Effector CD4-positive, alpha-beta T cell (primary cell): ENCODE results near the gene CANX.
"Not testable (repeated sequence)": the region's sequence is repeated elsewhere in the genome, so short reads cannot be mapped to it uniquely, and the experiment has no call there.

Source experiments
- DNase-seq: peaks from one replicate; pipeline ENCODE4 v3.0.0-alpha.2; 2020

CANX gene

DNA sequence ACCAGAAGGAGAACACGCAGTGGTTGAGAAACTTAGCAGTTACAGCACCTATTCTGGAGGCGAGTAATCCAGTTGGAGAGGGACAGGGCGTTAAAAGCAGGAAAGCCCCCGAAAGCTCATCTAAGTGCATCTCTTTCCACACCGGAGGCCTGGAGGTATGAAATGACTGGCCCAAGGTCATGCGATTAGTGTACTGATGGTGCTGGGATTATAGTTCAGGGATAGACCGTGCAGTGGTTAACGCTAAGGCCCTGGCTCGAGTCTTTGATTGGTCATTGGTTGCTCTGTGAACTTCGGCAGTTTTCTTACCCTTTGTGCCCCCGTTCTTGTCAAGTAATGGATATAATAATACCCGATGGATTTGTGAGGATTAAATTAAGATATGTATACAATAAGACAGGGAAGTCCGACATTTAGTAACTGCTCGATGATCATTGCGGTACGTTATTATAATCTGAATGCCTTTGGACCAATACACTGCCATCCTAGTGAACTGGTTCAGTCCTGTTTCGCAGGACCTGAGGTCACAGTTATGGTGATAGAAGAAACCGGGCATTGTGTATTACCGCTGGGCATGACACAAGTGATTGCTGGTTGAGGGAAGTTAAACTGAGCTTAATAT, 960 bp downstream of the CANX start:
- no peak for DNase-seq

DNA sequence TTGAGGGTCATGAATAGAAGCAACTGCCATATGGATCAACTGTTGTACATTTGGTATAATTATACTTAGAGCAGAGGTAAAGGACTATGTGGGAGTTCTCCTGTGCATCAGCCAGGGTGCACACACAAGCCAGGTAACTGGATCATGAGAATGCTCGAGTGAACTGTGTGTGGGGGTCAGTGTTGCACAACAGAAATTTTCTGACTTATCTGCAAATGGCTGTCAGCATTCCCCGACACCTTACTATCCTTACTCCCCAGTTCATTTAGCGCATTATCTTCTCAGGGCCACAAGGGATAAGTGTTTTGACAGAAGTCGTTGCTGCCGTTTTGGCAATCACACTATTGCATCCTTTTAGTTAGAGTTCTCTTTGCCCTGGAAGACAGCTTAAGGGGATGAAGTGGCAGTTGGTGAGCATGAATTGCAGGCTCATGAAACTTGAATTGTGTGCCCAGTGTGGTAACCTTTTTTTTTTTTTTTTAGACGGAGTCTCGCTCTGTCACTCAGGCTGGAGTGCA, 1.7 kb downstream of the CANX start:
- no peak for DNase-seq

DNA sequence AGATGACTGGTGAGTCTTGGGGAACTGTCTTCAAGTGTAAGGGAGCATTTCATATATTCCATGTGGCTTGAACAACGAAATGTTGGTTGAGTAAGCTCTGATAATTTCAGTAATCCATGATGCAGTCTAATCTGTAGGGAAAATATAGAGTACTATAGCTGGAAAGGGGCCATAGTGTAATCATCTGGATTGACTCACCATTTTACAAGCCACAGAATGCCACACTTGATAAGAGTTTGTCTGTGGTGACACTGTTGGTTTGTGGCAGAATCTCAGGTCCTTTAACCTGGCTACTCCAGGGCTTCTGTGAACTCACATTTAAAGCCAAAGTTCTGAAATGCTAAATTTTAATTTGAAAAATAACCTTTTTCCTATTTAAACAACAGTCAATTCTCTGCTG, 17.5 kb downstream of the CANX start:
- no peak for DNase-seq

DNA sequence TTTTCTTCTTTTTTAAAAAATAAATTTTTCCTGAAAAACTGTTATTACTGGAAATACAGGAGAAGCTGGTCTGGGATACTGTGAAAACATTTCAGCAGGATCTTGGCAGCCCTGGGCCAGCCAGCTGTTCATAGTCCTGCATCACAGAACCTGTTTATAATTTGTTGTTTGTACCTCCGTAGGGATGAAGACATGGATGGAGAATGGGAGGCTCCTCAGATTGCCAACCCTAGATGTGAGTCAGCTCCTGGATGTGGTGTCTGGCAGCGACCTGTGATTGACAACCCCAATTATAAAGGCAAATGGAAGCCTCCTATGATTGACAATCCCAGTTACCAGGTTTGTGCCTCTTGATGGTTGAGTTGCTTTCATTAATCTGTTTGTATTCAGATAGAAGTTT, 21.5 kb downstream of the CANX start:
- no peak for DNase-seq

DNA sequence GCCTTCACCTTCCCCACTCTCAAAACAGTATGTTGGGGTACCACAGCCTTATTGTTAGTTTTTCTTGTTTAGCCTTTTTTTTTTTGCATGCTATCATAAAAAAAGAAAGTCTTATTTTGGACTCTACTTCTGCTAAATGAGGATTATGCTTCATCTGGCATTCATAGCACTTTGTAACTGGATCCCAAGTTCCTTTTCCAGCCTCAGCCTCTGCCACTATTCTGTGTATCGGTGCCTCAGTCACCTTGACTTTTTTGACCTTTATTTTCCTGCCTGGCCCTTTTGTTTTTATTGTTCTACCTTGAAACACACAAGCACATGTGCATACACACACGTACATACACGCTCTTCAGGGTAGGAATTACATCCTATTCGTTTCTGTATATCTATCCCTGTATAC, 25.4 kb downstream of the CANX start:
- DNase-seq = no peak

DNA sequence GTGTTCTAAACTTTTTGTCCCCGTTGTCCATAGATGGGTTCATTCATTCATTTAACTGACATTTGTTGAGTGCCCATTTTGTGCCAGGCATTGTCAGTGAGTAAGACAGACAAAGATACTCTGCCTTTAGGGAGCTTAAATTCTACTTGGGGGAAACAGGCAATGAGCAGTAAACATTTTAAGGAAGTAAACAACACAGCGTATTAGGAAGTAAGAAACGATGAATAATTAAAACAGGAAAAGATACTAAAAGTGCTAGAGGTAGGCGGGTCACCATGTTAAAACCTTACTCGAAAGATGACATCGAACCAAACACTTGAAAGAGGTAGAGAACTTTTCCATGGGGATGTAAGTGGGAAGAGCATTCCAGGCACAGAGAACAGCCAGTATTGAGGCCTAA, 28.3 kb downstream of the CANX start:
- DNase-seq = no peak

DNA sequence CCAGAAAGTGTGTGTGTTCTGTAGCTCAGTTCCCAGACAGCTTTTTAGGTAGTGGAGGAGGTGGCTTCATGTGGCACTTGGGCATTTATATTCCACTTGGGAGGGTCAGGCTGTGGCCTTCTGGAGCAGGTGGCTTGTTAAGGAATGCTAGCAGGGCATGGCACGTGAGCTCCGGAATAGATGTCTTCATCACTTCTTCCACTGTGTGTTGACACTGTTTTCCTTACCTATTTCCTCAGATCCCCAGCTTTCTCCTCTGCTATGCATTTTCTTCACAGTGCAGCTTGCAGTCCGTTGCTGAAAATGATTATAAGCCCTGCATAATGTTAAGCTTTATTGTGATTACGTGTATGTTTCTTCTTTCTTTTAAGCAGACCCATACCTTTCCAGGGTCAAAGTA, 30.5 kb downstream of the CANX start:
- no peak for DNase-seq

DNA sequence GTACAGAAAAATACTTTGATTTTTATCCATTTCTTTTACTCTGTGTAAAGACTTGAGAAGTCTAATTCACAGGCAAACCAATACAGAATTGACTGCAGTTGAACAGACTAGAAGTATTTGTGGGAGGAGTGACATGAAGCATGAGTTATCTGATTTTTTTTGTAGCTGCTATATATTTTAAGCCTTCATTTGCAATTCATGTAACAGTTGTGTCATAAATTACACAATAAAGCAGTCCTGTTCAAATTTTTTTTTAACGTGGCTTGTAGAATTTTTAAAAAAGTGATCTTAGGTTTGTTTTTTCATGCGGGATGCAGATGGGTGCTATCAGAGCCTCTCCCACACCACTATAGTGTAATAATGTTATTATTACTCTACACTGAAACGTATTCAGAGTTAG, 31.0 kb downstream of the CANX start:
- no peak for DNase-seq

DNA sequence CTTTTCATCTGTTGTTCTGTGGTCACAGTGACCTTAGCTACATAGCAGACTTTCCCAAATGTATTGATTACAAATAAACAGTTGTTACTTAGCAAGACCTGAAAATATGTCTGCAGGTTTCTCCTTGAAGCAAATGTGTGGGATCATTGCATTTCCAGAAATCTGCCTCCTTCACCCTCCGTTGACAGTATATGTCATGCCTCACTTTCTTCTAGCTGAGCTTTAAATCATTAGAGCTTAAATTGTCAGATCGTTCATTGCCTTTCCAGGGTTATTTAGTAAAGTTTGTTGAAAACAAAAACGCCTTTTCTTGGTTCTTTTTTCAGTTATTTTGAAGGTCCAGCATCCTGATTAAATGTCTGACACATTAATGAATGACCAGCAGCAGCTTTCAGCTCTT, 31.6 kb downstream of the CANX start:
- DNase-seq = no peak

DNA sequence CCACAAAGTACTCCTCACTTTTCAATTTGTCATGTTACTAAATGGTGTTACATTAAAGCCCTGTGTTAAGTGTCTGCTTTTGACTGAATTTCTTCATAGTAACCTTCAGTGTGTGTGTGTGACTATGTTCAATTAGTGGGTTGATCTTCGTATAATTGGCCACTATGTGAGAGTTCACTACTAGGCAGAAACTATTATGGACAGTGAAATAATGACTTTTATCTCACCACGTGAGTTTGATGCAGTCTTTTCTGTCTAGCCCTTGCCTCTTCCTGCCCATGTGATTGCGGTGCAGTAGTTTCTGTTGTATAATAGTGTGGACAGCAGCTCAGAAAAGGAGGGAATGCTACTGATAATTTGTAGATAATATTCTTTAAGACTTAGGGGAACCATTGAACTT, 32.1 kb downstream of the CANX start:
- DNase-seq = no peak

DNA sequence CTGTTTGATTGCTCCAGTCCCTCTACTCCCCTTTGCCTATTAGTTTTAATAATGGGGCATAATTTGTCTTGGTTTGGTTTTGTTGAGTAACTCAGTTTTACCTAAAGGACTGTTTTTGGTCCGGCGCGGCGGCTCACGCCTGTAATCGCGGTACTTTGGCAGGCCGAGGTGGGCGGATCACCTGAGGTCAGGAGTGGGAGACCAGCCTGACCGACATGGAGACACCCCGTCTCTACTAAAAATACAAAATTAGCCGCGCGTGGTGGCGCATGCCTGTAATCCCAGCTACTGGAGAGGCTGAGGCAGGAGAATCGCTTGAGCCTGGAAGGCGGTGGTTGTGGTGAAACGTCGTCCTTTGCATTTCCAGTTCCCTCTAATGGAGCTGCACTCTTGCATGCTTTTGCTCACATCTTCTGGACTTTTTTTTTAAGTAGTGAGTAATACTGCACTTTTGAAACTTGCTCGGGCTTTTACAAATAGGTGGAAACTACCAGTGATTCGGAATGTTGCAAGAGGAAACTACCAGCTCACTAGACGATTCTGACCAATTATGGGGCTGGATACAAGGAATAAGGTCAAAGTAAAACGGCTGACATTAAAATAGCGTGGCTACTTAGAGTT, 33.1 kb downstream of the CANX start:
- DNase-seq = no peak

DNA sequence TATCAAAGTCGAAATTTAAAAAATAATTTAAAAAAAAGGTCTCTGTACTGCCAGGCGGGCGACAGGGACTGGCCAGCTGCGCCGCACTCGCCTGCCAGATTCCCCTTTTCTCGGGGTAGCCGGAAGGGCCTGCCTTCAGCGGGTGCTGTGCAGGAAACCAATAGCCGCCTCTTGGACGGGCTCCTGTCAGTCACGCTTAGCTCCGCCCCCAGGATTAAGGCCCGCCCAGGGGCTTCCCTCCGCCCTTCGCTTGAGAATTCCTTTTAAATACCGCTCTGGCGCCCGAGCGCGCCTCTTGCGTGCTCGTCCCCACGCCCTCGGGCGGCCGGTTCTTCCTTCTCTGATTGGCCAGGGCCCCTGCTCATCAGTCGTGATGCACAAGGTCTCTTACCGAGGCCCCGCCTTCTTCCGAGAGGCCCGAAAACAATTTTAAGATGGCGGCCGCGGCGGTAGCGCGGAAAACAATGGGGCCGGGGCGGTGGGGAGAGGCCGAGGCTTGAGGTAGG, 33.7 kb downstream of the CANX start, which contains the start of gene MAML1:
Gene MAML1, plus strand, starts transcription at position 411 of the 506 bp plus-strand sequence. CDS start 291 bp downstream, outside the sequence.
- peak; percentile 99 for DNase-seq

DNA sequence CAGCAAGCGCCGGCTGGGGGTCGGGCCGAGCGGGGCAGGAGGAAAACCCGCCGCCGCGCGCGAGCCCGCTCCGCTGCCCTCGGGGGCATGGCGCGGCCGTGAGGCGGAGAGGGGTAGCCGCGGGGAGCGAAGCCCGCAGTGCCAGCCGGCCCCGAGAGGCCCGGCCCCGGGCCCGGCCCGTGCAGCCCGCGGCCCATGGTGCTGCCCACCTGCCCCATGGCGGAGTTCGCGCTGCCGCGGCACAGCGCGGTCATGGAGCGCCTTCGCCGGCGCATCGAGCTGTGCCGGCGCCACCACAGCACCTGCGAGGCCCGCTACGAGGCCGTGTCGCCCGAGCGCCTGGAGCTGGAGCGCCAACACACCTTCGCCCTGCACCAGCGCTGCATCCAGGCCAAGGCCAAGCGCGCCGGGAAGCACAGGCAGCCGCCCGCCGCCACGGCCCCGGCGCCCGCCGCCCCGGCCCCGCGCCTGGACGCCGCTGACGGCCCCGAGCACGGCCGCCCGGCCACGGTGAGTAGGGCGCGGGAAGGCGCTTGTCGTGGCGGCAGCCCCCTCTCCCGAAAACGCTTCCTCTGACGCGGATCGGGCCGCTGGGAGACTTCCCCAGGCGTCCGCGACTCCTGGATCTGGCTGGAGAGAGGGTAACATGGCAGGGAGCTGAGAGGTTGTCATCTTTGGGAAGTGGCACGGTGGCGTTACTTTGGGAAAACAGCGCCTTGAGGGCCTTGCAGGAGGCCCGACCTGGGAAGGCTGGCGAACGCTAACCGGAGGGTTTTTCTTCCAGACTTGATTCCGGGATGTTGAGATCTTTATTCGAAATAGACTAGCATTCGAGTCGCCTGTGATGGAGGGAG, 34.4 kb downstream of the CANX start:
- DNase-seq = peak; percentile 20

DNA sequence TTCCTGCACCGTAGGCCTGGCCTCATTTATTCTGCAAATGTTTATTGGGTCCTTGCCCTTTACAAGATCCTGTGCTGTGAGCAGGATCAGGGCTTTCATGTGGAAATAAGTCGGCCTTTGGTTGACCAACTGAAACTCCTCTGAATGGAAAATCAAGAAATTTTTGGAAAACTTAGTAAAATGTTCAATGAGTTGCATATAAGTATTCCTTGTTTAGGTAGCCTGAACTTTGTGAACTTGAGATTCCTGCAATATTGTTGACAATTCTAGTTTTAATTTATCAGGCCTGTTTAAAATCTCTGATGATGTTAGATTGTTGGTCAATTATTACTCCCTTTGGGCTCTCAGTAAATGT, 35.0 kb downstream of the CANX start:
- DNase-seq = no peak

DNA sequence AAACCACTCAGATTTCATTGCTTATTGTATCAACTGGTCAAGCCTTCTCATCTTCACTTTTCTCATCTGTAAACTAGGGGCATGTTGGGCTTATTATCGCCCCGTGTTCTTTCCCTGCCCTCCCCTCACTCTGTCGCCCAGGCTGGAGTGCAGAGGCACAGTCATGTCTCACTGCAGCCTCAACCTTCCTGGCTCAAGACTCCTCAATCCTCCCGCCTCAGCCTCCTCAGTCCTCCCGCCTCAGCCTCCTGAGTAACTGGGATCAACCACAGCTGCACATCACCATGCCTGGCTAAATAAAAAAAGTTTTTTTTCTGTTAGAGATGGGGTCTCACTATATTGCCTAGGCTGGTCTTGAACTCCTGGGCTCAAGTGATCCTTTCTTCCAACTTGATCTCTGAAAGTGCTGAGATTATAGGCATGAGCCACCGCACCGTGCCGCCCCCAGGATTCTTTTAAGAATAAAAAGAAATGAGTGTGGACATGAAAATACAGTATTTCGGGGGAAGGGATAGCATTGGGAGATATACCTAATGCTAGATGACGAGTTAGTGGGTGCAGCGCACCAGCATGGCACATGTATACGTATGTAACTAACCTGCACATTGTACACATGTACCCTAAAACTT, 35.9 kb downstream of the CANX start:
- DNase-seq = no peak

DNA sequence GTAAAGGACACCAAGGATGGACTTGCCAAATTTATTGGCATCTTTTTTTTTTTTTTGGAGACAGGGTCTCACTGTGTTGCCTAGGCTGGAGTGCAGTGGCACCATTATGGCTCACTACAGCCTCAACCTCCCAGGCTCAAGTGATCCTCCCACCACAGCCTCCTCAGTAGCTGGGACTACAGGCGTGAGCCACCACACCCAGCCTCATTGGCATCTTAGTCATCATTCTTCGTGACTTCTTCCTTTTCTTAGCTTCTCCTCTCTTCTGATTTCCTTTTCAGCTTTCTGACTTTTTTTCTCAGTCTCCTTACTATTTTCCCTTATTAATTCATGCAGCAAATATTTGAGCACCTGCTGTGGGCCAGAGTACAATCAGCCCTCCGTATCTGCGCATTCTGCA, 40.0 kb downstream of the CANX start:
- no peak for DNase-seq

DNA sequence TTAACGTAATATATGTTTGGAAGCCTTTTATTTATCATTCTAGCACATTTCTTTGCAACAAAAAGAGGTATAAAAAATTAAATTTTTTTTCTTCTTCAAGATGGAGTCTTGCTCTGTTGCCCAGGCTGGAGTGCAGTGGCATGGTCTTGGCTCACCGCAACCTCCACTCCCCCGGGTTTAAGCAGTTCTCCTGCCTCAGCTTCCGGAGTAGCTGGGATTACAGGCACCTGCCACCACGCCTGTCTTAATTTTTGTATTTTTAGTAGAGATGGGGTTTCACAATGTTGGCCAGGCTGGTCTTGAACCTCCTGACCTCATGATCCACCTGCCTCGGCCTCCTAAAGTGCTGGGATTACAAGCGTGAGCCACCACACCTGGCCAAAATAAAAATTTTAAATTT, 45.3 kb downstream of the CANX start:
- DNase-seq = not testable (repeated sequence)

DNA sequence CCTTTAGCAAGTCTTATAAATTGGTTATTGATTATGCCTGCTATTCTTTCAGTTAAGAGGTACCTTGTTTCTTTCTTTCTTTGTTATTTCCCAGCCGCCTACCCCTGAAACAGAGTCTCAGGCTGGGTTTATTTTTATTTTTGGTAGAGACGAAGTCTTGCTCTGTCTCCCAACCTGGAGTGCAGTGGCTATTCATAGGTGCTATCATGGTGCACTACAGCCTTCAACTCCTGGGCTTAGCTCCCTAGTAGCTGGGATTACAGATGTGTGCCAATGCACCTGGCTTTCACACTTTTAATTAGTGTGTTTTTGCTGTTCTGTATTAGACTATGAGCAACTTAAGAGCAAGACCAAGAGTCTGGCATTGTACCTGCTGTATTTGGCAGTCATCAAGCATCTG, 48.1 kb downstream of the CANX start:
- no peak for DNase-seq

DNA sequence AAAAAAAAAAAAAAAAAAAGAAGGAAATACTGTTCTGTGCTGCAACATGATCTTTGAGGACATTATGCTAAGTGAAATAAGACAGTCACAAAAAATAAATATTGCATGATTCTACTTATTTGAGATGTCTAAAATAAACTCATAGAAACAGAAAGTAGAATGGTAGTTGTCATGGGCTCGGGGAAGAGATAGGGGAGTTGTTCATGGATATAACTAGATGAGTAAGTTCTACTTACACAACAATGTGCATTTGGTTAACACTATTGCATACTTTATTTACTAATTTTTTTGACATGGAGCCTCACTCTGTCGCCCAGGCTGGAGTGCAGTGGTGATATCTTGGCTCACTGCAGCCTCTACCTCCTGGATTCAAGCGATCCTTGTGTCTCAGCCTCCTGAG, 49.0 kb downstream of the CANX start:
- no peak for DNase-seq

DNA sequence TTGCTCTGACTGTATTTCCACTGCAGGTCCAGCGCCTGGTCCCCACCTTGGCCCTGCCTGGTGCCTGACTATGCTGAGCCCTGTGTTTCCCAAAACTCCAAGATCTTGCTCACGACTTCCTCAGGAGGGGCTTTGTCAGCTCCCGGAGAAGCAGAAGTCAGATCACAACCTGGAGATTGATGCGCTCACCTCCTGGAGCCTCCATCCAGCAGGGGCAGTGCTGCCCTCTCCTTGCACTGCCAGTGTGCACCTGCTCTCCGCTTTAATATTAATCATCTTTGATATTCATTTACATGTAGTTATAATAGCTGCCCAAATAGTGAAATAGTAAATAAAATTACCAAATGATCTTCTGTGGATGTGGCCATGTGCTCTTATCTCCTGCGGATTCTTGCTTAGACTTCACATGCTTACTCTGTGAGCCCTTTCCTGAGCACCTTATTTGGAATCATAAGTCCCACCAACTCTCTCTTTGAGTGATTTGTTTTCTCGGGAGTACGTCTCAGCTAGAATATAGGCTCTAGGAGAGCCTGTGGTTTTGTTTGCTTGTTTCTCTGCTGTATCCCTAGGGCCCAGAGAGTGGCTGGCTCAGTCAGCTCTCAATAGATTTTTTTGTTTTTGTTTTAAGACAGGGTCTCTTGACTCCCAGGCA, 51.2 kb downstream of the CANX start:
- no peak for DNase-seq

DNA sequence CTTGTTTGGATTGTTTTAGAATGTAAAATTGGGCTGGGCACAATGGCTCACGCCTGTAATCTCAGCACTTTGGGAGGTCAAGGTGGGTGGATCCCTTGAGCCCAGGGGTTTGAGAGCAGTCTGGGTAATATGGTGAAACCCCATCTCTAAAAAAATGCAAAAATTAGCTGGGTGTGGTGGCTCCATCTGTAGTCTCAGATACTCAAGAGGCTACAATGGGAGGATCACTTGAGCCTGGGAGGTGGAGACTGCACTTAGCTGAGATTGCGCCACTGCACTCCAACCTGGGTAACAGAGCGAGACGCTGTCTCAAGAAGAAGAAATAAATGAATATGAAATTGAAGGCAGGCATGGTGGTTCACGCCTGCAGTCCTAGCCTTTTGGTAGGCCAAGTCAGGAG, 55.2 kb downstream of the CANX start:
- no peak for DNase-seq

DNA sequence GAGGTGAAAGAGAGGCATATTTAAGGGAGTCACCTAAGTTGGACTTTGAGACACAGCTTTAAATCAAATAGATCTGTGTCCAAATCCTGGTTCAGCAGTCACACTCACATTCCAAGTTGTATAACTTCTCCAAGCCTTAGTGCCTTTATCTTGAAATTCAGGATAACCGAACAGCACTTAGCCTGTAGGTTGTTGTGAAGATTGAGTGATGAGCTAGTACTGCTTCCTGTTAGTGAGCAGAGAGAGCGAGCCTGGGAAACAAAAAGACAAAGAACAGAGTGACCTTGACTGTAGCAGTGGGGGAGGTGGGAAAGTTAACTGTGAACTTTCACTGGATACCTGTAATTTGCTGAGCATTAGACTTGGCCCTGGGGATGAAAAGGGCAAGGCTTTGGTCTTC, 56.3 kb downstream of the CANX start:
- no peak for DNase-seq

DNA sequence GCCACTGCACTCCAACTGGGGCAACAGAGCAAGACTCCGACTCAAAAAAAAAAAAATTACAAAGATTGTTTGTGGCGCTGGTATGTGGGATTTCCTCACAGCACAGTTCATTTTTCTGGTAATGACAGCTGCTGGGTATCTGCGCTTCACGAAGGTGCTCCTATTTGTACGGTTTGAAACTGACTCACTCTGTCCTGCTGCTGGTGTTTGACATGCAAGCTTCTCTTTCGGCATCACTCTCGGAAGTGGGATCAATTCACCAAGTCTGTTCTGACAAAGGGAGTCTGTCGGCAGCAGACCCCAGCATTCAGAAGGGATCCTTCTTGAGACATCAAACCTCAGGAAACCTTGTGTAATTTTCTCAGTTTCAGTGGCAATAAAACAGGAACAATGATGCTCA, 60.2 kb downstream of the CANX start:
- no peak for DNase-seq
